ENCODE data around the gene TTC19.

DNA sequence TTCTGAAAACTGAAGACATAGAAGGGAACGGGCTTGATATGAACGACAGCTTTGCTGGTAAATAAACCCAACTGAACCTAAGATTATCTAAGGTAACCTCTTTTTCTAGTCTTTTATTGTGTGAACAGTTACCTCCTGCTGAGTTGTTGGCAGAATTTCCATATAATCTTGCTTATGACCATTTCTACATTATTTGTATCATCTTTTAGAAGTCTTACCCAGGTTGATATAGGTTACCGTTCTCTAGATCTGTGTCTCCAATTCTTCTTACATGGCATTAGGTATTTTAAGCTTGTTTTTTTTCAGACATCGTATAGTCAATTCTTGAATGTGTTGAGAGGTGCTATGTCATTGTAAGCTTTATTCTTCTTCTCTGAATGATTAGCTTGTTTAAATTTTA is 24.3 kb downstream of the TTC19 start:
- no peak for TF ChIP-seq POLR2A (IDR thresholded peaks at IDR 0.05; ENCODE audit: low read length)
- TF ChIP-seq GATA1 (IDR thresholded peaks at IDR 0.05; ENCODE audit: low read depth, low read length): no peak

All from erythroblast (primary cell).